ENCODE data around the gene CNPY2.
"Not testable (repeated sequence)": the region's sequence is repeated elsewhere in the genome, so short reads cannot be mapped to it uniquely, and the experiment has no call there.

The CNPY2 gene

GRCh38 chr12:56280849-56281248, 34.9 kb downstream of the CNPY2 start:
- ChIA-PET POLR2A (no interaction called here), CTCF (no interaction called here)
- DNase-seq (ENCODE audit: extremely low spot score), result no peak
- TF ChIP-seq PKNOX1 (IDR thresholded peaks at IDR 0.05) (no peak), FOXM1 (IDR thresholded peaks at IDR 0.05; ENCODE audit: borderline replicate concordance) (no peak), LEF1 (IDR thresholded peaks at IDR 0.05; ENCODE audit: borderline replicate concordance) (no peak), HDGF (IDR thresholded peaks at IDR 0.05; ENCODE audit: borderline replicate concordance) (no peak), L3MBTL2 (conservative IDR thresholded peaks at IDR 0.05) (no peak), TARDBP (IDR thresholded peaks at IDR 0.05) (no peak), FOXK2 (IDR thresholded peaks at IDR 0.05) (no peak), SUZ12 (IDR thresholded peaks at IDR 0.05) (no peak), FOXA1 (IDR thresholded peaks at IDR 0.05) (no peak), SP1 (IDR thresholded peaks at IDR 0.05) (no peak), ARNT (IDR thresholded peaks at IDR 0.05) (no peak), NFRKB (IDR thresholded peaks at IDR 0.05) (no peak), CTBP1 (IDR thresholded peaks at IDR 0.05; ENCODE audit: borderline replicate concordance) (no peak), ZNF384 (IDR thresholded peaks at IDR 0.05) (no peak), BHLHE40 (IDR thresholded peaks at IDR 0.05; ENCODE audit: borderline replicate concordance) (no peak), ELF4 (IDR thresholded peaks at IDR 0.05) (no peak)

- DNase-seq (ENCODE audit: extremely low spot score), result no peak
- TF ChIP-seq LEF1 (IDR thresholded peaks at IDR 0.05; ENCODE audit: borderline replicate concordance), result no peak
- ChIA-PET POLR2A (interaction anchor here (1.2 kb wide), 1 partner anchor 12 kb away, joined by 3 read pairs; the partner anchor contains the start of gene COQ10A), CTCF (no interaction called here)
Observed at GRCh38 chr12:56278905-56279304, 36.9 kb downstream of the CNPY2 start.

- CTCF ChIA-PET, result no interaction called here
- TF ChIP-seq NFRKB (IDR thresholded peaks at IDR 0.05) (no peak), FOXA1 (IDR thresholded peaks at IDR 0.05) (no peak), L3MBTL2 (conservative IDR thresholded peaks at IDR 0.05) (no peak), LEF1 (IDR thresholded peaks at IDR 0.05; ENCODE audit: borderline replicate concordance) (no peak), ELF4 (IDR thresholded peaks at IDR 0.05) (no peak), PKNOX1 (IDR thresholded peaks at IDR 0.05) (no peak), FOXK2 (IDR thresholded peaks at IDR 0.05) (no peak), ZNF384 (IDR thresholded peaks at IDR 0.05) (no peak)
- POLR2A ChIA-PET, result no interaction called here
Observed at GRCh38 chr12:56274299-56274698, 41.5 kb downstream of the CNPY2 start.

GRCh38 chr12:56272468-56272867, 43.3 kb downstream of the CNPY2 start:
- DNase-seq (ENCODE audit: extremely low spot score); POLR2A ChIA-PET: not testable (repeated sequence)
- CTCF ChIA-PET, result interaction anchor here (0.6 to 1.3 kb wide), 2 partner anchors 14 to 154 kb away, joined by 3 read pairs; partner anchors contain the start of genes ANKRD52 and ZC3H10

More at GRCh38 chr12:56274299-56274698, 41.5 kb downstream of the CNPY2 start:
- no peak for DNase-seq (ENCODE audit: extremely low spot score)

- CTCF ChIA-PET, result interaction anchor here (1.3 kb wide), 1 partner anchor 13 kb away, joined by 3 read pairs; the partner anchor contains the start of gene ANKRD52
- TF ChIP-seq SP1 (IDR thresholded peaks at IDR 0.05) (no peak), TARDBP (IDR thresholded peaks at IDR 0.05) (no peak), BHLHE40 (IDR thresholded peaks at IDR 0.05; ENCODE audit: borderline replicate concordance) (no peak), ARNT (IDR thresholded peaks at IDR 0.05) (no peak), SUZ12 (IDR thresholded peaks at IDR 0.05) (no peak), HDGF (IDR thresholded peaks at IDR 0.05; ENCODE audit: borderline replicate concordance) (no peak), ELF4 (IDR thresholded peaks at IDR 0.05) (no peak), FOXM1 (IDR thresholded peaks at IDR 0.05; ENCODE audit: borderline replicate concordance) (no peak), FOXA1 (IDR thresholded peaks at IDR 0.05) (no peak), LEF1 (IDR thresholded peaks at IDR 0.05; ENCODE audit: borderline replicate concordance) (no peak), CTBP1 (IDR thresholded peaks at IDR 0.05; ENCODE audit: borderline replicate concordance) (no peak), L3MBTL2 (conservative IDR thresholded peaks at IDR 0.05) (no peak), ZNF384 (IDR thresholded peaks at IDR 0.05) (no peak), PKNOX1 (IDR thresholded peaks at IDR 0.05) (no peak), NFRKB (IDR thresholded peaks at IDR 0.05) (no peak), FOXK2 (IDR thresholded peaks at IDR 0.05) (no peak)
- POLR2A ChIA-PET, result interaction anchor here (3.1 kb wide), 1 partner anchor 13 kb away, joined by 8 read pairs; the partner anchor contains the start of gene ANKRD52
- DNase-seq (ENCODE audit: extremely low spot score), result peak; percentile 45
Observed at GRCh38 chr12:56271031-56271430, 44.8 kb downstream of the CNPY2 start.

- DNase-seq (ENCODE audit: extremely low spot score), result no peak
Observed at GRCh38 chr12:56267443-56268071, 48.2 kb downstream of the CNPY2 start.

More at GRCh38 chr12:56267443-56268071, 48.2 kb downstream of the CNPY2 start:
- ChIA-PET CTCF (interaction anchor here (1.0 to 1.2 kb wide), 2 partner anchors 9 to 196 kb away, joined by 3 to 6 read pairs; partner anchors contain the start of gene ANKRD52), POLR2A (interaction anchor here (1.0 to 3.0 kb wide), 10 partner anchors 11 to 197 kb away, joined by 3 to 17 read pairs (median 6); partner anchors contain the start of genes ANKRD52, CNPY2, RNF41 and SMARCC2)
- TF ChIP-seq ARNT (IDR thresholded peaks at IDR 0.05), result no peak
- no peak for TF ChIP-seq ELF4 (IDR thresholded peaks at IDR 0.05)
- TF ChIP-seq FOXM1 (IDR thresholded peaks at IDR 0.05; ENCODE audit: borderline replicate concordance), result no peak
- no peak for TF ChIP-seq PKNOX1 (IDR thresholded peaks at IDR 0.05)
- no peak for TF ChIP-seq CTBP1 (IDR thresholded peaks at IDR 0.05; ENCODE audit: borderline replicate concordance)
- no peak for TF ChIP-seq SUZ12 (IDR thresholded peaks at IDR 0.05)
- TF ChIP-seq ZNF384 (IDR thresholded peaks at IDR 0.05), result no peak

Data from HEK293T (cell line).